GM21723 (cell line): ENCODE measurements around the gene PI4K2A.
A peak's percentile ranks its signal among the peaks of the same experiment; 100 is the strongest.
"Not testable (repeated sequence)": the region's sequence is repeated elsewhere in the genome, so short reads cannot be mapped to it uniquely, and the experiment has no call there.

Source experiments
- ATAC-seq: cut with Tn5 transposase; IDR thresholded peaks from one replicate; pipeline ENCODE4 v1.9.1; 2021; ENCODE audit warnings: mild to moderate bottlenecking, moderate library complexity; ENCODE audit not compliant: unreplicated experiment

The PI4K2A gene

DNA sequence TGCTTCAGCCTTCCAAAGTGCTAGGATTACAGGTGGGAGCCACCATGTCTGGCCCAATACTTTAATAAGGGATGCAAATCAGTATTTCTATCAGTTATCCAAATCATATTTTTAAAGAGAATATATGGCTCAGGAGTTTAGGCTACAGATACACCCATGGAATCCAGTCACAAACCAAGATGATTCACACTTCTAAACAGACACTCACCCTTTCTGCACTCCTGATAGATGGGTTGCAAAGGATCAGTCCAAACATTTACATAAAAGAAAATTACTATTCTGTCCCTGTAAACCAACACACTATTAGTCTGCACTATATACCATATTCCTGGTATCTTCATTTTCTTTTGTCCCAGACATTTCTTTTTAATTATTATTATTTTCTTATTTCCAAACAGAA lies 9.4 kb upstream of the PI4K2A start:
- ATAC-seq, result no peak

GRCh38 chr10:97632949-97633884 lies 7.3 kb upstream of the PI4K2A start, which contains the start of gene MORN4:
TSS of gene MORN4 (minus strand) at chr10:97633500. CDS start at chr10:97619653, 13,847 bp downstream.
- ATAC-seq, result peak; percentile 99

DNA sequence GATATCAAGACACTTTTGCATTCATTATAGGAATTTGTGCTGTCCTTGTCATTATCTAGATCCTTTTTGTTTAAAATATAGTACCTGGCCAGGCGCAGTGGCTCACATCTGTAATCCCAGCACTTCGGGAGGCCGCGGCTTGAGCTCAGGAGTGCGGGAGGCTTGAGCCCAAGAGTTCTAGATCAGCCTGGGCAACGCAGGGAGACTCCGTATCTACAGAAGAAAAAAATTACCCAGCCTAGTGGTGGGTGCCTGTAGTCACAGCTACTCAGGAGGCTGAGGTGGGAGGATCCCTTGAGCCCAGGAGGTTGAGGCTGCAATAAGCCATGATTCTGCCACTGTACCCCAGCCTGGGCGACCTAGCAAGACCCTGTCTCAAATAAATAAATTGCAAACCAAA lies 6.5 kb upstream of the PI4K2A start:
- no peak for ATAC-seq

- no peak for ATAC-seq
These were observed 4.9 kb upstream of the PI4K2A start for GRCh38 chr10:97635577-97635976.

DNA sequence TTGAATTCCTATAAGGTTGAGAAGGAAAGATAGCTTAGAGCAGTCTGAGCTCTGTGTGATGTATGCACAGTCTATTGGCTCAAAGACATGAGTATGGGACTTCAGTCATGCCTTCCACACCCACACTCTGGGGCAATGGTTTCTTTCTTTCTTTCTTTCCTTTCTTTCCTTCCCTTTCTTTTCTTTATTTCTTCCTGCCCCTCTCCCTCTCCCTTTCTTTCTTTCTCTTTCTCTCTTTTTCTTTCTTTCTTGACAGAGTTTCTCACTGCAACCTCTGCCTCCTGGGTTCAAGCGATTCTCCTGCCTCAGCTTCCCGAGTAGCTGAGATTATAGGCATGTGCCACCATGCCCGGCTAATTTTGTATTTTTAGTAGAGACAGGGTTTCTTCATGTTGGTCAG lies 1.4 kb upstream of the PI4K2A start:
- ATAC-seq, result not testable (repeated sequence)

DNA sequence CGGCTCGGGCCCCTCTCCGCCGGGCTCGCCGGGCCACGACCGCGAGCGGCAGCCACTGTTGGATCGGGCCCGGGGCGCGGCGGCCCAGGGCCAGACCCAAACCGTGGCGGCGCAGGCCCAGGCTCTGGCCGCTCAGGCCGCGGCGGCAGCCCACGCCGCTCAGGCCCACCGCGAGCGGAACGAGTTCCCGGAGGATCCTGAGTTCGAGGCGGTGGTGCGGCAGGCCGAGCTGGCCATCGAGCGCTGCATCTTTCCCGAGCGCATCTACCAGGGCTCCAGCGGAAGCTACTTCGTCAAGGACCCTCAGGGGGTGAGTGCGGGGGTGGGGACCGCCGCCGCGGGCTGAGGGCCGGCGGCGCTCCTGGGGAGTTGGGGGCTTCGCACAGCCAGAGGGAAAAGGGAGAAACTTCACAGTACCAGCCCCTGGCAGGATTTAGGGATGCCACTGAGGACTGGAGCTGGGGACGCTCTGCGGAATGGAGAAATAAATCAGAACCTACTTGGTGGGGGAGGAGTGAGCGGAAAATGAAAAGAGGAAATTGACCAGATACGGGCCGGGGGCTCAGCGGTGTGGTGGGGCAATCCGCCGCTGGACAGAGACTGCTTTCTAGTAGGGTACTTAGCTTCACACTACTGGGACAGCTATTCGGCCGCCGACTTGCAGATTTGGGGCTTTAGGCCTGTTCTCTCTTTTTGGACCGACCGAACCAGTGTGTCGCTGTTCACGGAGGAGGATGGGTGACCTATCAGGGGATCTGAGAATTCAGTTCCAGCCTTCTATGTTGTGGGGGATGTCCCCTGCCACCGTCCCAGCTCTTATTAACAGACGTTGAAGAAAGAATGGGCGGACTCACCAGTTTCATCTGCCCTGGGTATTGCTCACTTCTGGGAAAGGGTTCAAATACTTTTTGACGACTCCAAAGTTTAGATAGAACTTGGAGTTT lies 669 bp downstream of the PI4K2A start:
- peak; percentile 30 for ATAC-seq

DNA sequence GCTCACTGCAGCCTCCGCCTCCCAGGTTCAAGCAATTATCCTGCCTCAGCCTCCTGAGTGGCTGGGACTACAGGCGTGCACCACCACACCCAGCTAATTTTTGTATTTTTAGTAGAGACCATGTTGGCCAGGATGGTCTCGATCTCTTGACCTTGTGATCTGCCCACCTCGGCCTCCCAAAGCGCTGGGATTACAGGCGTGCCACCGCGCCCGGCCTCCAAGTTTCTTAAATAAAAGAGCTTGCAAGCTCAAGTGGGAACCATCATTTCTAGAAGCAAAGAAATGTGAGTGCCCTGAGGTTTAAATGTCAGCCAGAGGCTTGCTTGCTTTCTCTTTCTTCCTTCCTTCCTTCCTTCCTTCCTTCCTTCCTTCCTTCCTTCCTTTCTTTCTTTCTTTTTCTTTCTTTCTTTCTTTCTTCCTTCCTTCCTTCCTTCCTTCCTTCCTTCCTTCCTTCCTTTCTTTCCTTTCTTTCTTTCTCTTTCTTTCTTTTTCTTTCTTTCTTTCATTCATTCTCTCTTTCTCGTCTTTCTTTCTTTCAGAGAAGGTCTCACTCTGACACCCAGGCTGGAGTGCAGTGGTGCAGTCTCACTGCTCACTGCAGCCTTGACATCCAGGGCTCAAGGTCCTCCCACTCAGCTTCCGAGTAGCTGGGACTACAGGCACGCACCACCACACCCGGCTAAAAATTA lies 2.1 kb downstream of the PI4K2A start:
- not testable (repeated sequence) for ATAC-seq

DNA sequence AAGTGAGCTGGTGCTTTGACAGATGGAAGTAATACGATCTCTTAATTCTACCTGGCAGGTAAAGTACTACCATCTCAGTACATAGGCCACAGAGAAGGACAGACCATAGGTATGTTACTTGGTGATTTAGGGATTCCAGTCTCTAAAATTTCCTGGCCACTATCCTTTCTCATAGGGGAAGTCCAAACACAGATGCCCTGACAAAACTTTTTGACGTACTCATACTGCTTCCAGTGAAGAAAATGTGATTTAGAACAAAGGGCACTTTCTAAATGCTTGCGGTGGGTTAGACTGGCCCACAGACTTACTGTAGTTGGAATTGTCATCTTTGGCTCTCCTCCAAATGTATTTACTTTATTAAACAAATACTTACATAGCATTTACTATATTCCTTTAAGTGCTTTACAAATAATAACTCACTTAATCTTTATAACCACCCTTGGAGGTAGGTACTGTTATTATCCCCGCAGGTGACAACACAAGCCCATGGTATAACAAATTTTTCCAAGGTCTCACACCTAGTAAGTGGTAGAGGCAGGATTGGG lies 3.0 kb downstream of the PI4K2A start:
- ATAC-seq, result no peak

- no peak for ATAC-seq
These were observed 4.5 kb downstream of the PI4K2A start for GRCh38 chr10:97644936-97645335.

DNA sequence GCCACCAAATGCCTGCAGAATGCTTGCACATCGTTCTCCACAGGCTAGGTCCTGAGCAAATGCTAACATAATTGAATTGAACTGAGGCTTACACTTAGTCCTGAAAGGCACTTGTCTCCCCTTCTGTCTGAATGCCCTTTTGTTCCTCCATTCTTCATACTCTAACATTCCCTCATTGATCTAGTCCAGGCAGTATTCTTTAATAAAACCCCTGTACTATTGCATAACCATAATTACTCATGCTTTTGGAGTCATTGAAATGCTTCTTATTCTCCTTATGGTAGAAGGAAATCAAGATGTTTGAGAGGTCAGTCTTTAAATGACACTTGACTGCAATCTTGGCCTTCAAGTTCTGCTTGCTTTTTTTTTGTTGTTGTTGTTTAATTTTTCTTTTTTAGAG lies 7.1 kb downstream of the PI4K2A start:
- ATAC-seq, result no peak

DNA sequence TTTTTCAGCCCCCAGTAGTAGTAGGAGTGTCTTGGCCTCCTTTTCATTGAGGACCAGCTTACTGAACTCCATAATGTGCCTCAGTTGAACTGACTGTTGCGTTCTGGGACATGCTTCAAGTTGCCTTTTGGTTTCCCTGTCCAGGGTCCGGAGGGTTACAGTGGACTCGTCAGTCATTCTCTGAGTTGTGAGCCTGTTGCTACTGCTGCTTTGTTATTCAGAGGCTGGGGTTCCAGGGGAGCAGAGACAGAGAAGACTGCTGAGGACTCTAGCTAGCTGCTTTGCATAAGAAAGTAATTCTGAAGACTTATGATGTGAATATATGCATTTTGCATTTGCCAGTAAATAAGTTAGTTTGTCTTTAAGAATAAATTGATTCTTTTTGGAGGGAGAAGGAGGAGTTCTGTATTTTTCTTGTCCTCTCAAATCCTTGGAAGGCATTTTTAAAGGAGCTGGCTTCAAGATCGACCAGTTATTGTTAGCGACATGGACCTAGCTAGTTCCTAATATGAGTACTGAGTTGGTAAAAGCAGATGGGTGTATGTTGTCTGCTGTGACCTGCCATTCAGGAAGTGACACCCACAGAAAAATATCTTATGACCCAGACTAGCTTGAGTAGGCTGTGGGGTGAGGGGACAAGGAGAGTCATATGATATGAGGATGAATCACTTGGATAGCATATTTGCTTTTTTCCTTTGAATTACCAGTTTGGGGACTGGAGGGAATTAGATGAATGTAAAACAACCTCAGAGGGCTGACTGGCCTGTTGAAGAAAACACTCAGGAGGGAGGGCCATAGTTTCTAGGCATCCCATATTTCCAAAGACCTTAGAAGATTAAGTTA lies 8.3 kb downstream of the PI4K2A start:
- peak; percentile 95 for ATAC-seq

GRCh38 chr10:97649405-97649750 lies 8.9 kb downstream of the PI4K2A start:
- ATAC-seq, result not testable (repeated sequence)

- no peak for ATAC-seq
These were observed 10.3 kb downstream of the PI4K2A start for GRCh38 chr10:97650726-97651125.

GRCh38 chr10:97651773-97652172 lies 11.3 kb downstream of the PI4K2A start:
- no peak for ATAC-seq

DNA sequence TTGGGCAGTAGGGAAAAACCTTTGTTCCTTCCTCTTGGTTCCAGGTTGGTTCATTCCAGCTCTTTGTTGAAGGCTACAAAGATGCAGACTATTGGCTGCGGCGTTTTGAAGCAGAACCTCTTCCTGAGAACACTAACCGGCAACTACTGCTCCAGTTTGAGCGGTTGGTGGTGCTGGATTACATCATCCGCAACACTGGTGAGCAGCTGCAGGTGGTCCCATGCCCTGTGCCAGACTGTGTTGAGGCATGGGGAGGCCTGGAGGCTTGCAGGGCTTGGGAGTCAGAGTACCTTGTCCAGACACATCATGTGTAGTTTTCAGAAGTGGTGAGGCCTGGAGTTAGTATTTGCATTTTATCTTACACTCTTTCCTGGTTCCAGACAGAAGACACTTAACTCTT lies 16.3 kb downstream of the PI4K2A start:
- no peak for ATAC-seq

DNA sequence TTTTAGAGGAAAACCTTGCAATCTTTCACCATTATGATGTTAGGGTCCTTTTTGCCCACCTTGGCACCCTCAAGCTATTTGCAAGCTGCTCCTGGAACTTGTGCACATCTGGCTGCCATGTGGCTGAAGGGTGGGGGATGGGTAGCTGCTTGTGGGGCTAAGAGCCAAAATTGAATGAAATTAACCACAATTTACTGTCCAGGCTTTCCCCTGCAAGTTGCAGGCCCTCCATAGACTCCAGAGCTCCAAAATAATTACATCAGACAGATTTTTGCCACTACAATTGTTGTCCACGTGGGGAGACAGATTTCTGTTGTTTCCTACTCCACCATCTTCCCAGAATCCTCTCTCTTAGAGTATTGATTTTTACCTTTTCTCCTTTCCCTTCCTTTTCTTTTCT lies 19.1 kb downstream of the PI4K2A start:
- no peak for ATAC-seq

- ATAC-seq, result no peak
These were observed 23.9 kb downstream of the PI4K2A start for GRCh38 chr10:97664282-97664850.

- ATAC-seq, result no peak
These were observed 26.5 kb downstream of the PI4K2A start for GRCh38 chr10:97666992-97667391.

GRCh38 chr10:97667463-97667862 lies 27.0 kb downstream of the PI4K2A start:
- ATAC-seq, result no peak
